Measurements from ENCODE around the gene MYRF. TPM values are rescaled to one million over a fixed set of nuclear protein-coding genes. Genes with fewer than 3 reads are reported as not detected.

The MYRF gene
- polyA plus RNA-seq, 2 donors: 0.18 to 1.3 TPM

DNA sequence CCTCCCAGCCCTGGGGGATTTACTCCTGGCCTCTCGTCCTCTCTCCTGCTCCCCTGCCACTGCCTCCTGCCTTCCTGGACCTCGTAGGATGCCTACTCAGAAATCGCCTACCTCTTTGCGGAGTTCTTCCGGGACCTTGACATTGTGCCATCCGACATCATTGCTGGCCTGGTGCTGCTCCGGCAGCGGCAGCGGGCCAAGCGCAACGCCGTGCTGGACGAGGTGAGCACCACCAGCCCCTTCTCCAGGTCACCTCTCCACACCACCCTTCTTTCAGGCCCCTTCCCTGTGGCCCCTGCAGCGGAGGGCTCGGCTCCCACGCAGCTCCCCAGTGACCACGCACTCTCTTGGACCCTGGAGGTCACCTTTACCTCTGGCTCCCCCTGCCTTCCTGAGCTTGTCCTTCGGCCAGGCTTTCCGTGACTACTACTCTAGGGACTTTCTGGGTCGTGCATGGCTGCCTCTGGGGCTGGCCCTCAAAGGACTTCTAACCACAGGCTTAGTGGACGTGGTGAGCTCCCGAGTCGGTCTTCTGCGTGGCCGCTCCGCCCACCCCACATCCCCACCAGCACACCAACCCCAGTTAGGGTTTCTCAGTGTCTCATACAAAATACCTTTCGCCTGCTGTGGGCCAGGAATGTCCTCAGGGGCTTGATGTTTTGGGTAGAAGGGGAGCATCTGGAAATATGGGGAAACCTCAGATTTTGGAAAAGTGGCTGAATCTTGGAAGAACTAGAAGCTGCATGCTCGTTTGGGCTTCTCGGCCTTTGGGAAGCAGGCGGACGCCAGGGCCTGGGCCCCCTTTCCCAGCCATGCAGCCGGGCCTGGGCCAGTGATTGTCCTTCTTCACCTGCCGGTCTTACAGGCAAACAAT is 24.1 kb upstream of the MYRF start:
- peaks cover 5 to 26% of the 10 kb centered on the region in 2 donors for H3K4me1 ChIP-seq (ENCODE audit: control insufficient read depth in 2 of 2, insufficient read depth in 2 of 2, low read length in 1 of 2)
- H3K27me3 ChIP-seq (ENCODE audit: control insufficient read depth in 1 of 2, insufficient read depth in 2 of 2, low read length in 2 of 2): no peaks in the 10 kb centered on the region
- no peak overlapping the region for H3K27ac ChIP-seq (ENCODE audit: low read depth in 2 of 2, low read length in 1 of 2)
- H3K9me3 ChIP-seq (ENCODE audit: control insufficient read depth in 2 of 2, insufficient read depth in 1 of 2, low read depth in 1 of 2, low read length in 1 of 2): no peaks in the 10 kb centered on the region
- WGBS, 2 donors: 91 to 92% methylated on average over 32 to 33 of the region's 33 CpGs
- peaks cover 0 to 12% of the 10 kb centered on the region in 2 donors for H3K36me3 ChIP-seq (ENCODE audit: control insufficient read depth in 2 of 2, insufficient read depth in 2 of 2, low read length in 1 of 2)
- H3K4me3 ChIP-seq (ENCODE audit: low read depth in 1 of 2, low read length in 2 of 2): no peak overlapping the region

GRCh38 chr11:61728940-61729219 is 23.6 kb upstream of the MYRF start:
- Histone ChIP-seq H3K27ac (ENCODE audit: low read depth in 2 of 2, low read length in 1 of 2) (no peak overlapping the region), H3K36me3 (ENCODE audit: control insufficient read depth in 2 of 2, insufficient read depth in 2 of 2, low read length in 1 of 2) (peaks cover 0 to 10% of the 10 kb centered on the region in 2 donors), H3K27me3 (ENCODE audit: control insufficient read depth in 1 of 2, insufficient read depth in 2 of 2, low read length in 2 of 2) (no peaks in the 10 kb centered on the region), H3K4me1 (ENCODE audit: control insufficient read depth in 2 of 2, insufficient read depth in 2 of 2, low read length in 1 of 2) (peaks cover 5 to 26% of the 10 kb centered on the region in 2 donors), H3K9me3 (ENCODE audit: control insufficient read depth in 2 of 2, insufficient read depth in 1 of 2, low read depth in 1 of 2, low read length in 1 of 2) (no peaks in the 10 kb centered on the region), H3K4me3 (ENCODE audit: low read depth in 1 of 2, low read length in 2 of 2) (no peak overlapping the region)
- 73 to 79% methylated on average over 8 of the region's 8 CpGs for WGBS, 2 donors

DNA sequence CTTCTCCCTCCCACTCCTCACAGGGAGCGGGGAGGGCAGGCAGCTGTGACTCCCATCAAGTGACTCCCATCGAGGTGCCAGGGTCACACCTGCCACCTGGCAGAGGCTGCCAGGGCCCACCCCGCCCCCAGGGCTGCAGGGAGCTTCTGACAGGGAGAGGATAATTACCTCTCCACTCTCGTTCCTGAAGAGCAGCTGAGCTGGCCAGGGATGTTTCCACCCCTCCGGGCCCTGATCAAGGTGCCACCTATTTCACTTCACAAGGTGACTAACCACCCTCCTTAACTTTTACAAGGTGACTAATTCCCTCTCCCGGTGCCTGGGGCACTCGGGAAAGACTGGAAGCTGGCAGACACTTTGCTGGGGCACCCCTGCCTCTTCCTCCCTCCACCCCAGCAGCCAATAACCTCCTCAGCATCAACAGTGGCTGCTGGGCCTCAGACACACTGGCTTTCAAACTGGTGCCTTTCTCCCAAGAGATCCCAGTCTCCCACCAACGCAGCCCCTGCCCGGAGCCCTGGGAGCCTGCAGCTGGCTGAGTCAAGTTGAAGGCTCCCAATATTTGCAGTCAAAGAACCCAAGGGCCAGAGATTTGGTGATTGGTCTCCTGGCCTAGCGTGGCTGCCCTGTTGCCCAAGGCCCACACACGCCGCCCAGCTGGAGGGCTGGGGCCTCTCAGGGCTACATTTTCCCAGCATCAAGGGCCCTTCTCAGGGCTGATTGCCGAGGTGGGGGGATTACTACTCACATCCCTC is 22.0 kb upstream of the MYRF start:
- no peaks in the 10 kb centered on the region for H3K9me3 ChIP-seq (ENCODE audit: control insufficient read depth in 2 of 2, insufficient read depth in 1 of 2, low read depth in 1 of 2, low read length in 1 of 2)
- H3K4me1 ChIP-seq (ENCODE audit: control insufficient read depth in 2 of 2, insufficient read depth in 2 of 2, low read length in 1 of 2): peaks cover 5 to 21% of the 10 kb centered on the region in 2 donors
- WGBS, 2 donors: 58 to 61% methylated on average over 13 of the region's 13 CpGs
- peaks cover 0 to 5% of the 10 kb centered on the region in 2 donors for H3K36me3 ChIP-seq (ENCODE audit: control insufficient read depth in 2 of 2, insufficient read depth in 2 of 2, low read length in 1 of 2)
- H3K27ac ChIP-seq (ENCODE audit: low read depth in 2 of 2, low read length in 1 of 2): peak overlapping the region in 1 of 2 donors; percentile 16
- no peak overlapping the region for H3K4me3 ChIP-seq (ENCODE audit: low read depth in 1 of 2, low read length in 2 of 2)
- H3K27me3 ChIP-seq (ENCODE audit: control insufficient read depth in 1 of 2, insufficient read depth in 2 of 2, low read length in 2 of 2): no peaks in the 10 kb centered on the region

- Histone ChIP-seq H3K36me3 (ENCODE audit: control insufficient read depth in 2 of 2, insufficient read depth in 2 of 2, low read length in 1 of 2) (peaks cover 0 to 7% of the 10 kb centered on the region in 2 donors), H3K9me3 (ENCODE audit: control insufficient read depth in 2 of 2, insufficient read depth in 1 of 2, low read depth in 1 of 2, low read length in 1 of 2) (no peaks in the 10 kb centered on the region), H3K27me3 (ENCODE audit: control insufficient read depth in 1 of 2, insufficient read depth in 2 of 2, low read length in 2 of 2) (no peaks in the 10 kb centered on the region), H3K4me3 (ENCODE audit: low read depth in 1 of 2, low read length in 2 of 2) (no peak overlapping the region), H3K27ac (ENCODE audit: low read depth in 2 of 2, low read length in 1 of 2) (no peak overlapping the region), H3K4me1 (ENCODE audit: control insufficient read depth in 2 of 2, insufficient read depth in 2 of 2, low read length in 1 of 2) (peaks cover 5 to 21% of the 10 kb centered on the region in 2 donors)
- 86 to 91% methylated on average over 18 to 19 of the region's 19 CpGs for WGBS, 2 donors
Measured at GRCh38 chr11:61731211-61731951, 21.1 kb upstream of the MYRF start.

GRCh38 chr11:61731952-61732675 is 20.3 kb upstream of the MYRF start:
- 68 to 73% methylated on average over 8 of the region's 8 CpGs for WGBS, 2 donors
- no peak overlapping the region for H3K27ac ChIP-seq (ENCODE audit: low read depth in 2 of 2, low read length in 1 of 2)
- H3K36me3 ChIP-seq (ENCODE audit: control insufficient read depth in 2 of 2, insufficient read depth in 2 of 2, low read length in 1 of 2): peaks cover 0 to 8% of the 10 kb centered on the region in 2 donors
- H3K9me3 ChIP-seq (ENCODE audit: control insufficient read depth in 2 of 2, insufficient read depth in 1 of 2, low read depth in 1 of 2, low read length in 1 of 2): no peaks in the 10 kb centered on the region
- no peak overlapping the region for H3K4me3 ChIP-seq (ENCODE audit: low read depth in 1 of 2, low read length in 2 of 2)
- H3K4me1 ChIP-seq (ENCODE audit: control insufficient read depth in 2 of 2, insufficient read depth in 2 of 2, low read length in 1 of 2): peaks cover 5 to 21% of the 10 kb centered on the region in 2 donors
- H3K27me3 ChIP-seq (ENCODE audit: control insufficient read depth in 1 of 2, insufficient read depth in 2 of 2, low read length in 2 of 2): no peaks in the 10 kb centered on the region

GRCh38 chr11:61732705-61733104 is 19.7 kb upstream of the MYRF start:
- H3K27me3 ChIP-seq (ENCODE audit: control insufficient read depth in 1 of 2, insufficient read depth in 2 of 2, low read length in 2 of 2): no peaks in the 10 kb centered on the region
- peaks cover 5 to 21% of the 10 kb centered on the region in 2 donors for H3K4me1 ChIP-seq (ENCODE audit: control insufficient read depth in 2 of 2, insufficient read depth in 2 of 2, low read length in 1 of 2)
- no peaks in the 10 kb centered on the region for H3K9me3 ChIP-seq (ENCODE audit: control insufficient read depth in 2 of 2, insufficient read depth in 1 of 2, low read depth in 1 of 2, low read length in 1 of 2)
- no peak overlapping the region for H3K4me3 ChIP-seq (ENCODE audit: low read depth in 1 of 2, low read length in 2 of 2)
- H3K27ac ChIP-seq (ENCODE audit: low read depth in 2 of 2, low read length in 1 of 2): peak overlapping the region; percentile 53 to 62
- 40 to 73% methylated on average over 6 of the region's 6 CpGs for WGBS, 2 donors
- peaks cover 0 to 8% of the 10 kb centered on the region in 2 donors for H3K36me3 ChIP-seq (ENCODE audit: control insufficient read depth in 2 of 2, insufficient read depth in 2 of 2, low read length in 1 of 2)

- Histone ChIP-seq H3K9me3 (ENCODE audit: control insufficient read depth in 2 of 2, insufficient read depth in 1 of 2, low read depth in 1 of 2, low read length in 1 of 2) (no peaks in the 10 kb centered on the region), H3K27me3 (ENCODE audit: control insufficient read depth in 1 of 2, insufficient read depth in 2 of 2, low read length in 2 of 2) (no peaks in the 10 kb centered on the region), H3K27ac (ENCODE audit: low read depth in 2 of 2, low read length in 1 of 2) (peak overlapping the region; percentile 53 to 62), H3K4me1 (ENCODE audit: control insufficient read depth in 2 of 2, insufficient read depth in 2 of 2, low read length in 1 of 2) (peaks cover 5 to 21% of the 10 kb centered on the region in 2 donors), H3K4me3 (ENCODE audit: low read depth in 1 of 2, low read length in 2 of 2) (no peak overlapping the region), H3K36me3 (ENCODE audit: control insufficient read depth in 2 of 2, insufficient read depth in 2 of 2, low read length in 1 of 2) (peaks cover 0 to 7% of the 10 kb centered on the region in 2 donors)
- 23 to 25% methylated on average over 13 of the region's 13 CpGs for WGBS, 2 donors
Measured at GRCh38 chr11:61733120-61733978, 19.1 kb upstream of the MYRF start.

- H3K27ac ChIP-seq (ENCODE audit: low read depth in 2 of 2, low read length in 1 of 2): no peak overlapping the region
- H3K9me3 ChIP-seq (ENCODE audit: control insufficient read depth in 2 of 2, insufficient read depth in 1 of 2, low read depth in 1 of 2, low read length in 1 of 2): no peaks in the 10 kb centered on the region
- 89 to 92% methylated on average over 14 of the region's 14 CpGs for WGBS, 2 donors
- peaks cover 5 to 21% of the 10 kb centered on the region in 2 donors for H3K4me1 ChIP-seq (ENCODE audit: control insufficient read depth in 2 of 2, insufficient read depth in 2 of 2, low read length in 1 of 2)
- H3K4me3 ChIP-seq (ENCODE audit: low read depth in 1 of 2, low read length in 2 of 2): no peak overlapping the region
- peaks cover 0 to 6% of the 10 kb centered on the region in 2 donors for H3K36me3 ChIP-seq (ENCODE audit: control insufficient read depth in 2 of 2, insufficient read depth in 2 of 2, low read length in 1 of 2)
- no peaks in the 10 kb centered on the region for H3K27me3 ChIP-seq (ENCODE audit: control insufficient read depth in 1 of 2, insufficient read depth in 2 of 2, low read length in 2 of 2)
Measured at GRCh38 chr11:61734767-61735166, 17.7 kb upstream of the MYRF start.
